Hepatocyte (in vitro differentiated cells): ENCODE data around the gene UPP1. TPM values are rescaled to one million over a fixed set of nuclear protein-coding genes. Genes with fewer than 3 reads are reported as not detected.

Source experiments
- DNase-seq: peaks from one replicate; pipeline ENCODE4 v3.0.0-alpha.2; 2016; ENCODE audit warnings: low spot score
- H2AFZ ChIP-seq: fragments of 200-600 bp; sonication (generic); 2 replicates; pipeline ENCODE4 v1.6.0; 2016; ENCODE audit warnings: antibody characterized with exemption, mild to moderate bottlenecking
- H3K27ac ChIP-seq: fragments of 200-600 bp; sonication (generic); 2 replicates; pipeline ENCODE4 v1.5.1; 2016; ENCODE audit warnings: mild to moderate bottlenecking
- H3K27me3 ChIP-seq: fragments of 200-600 bp; sonication (generic); 2 replicates; pipeline ENCODE4 v1.6.1; 2016
- H3K36me3 ChIP-seq: fragments of 200-600 bp; sonication (generic); replicated peaks from 2 replicates; pipeline ENCODE4 v1.5.1; 2016; ENCODE audit warnings: low read depth; ENCODE audit not compliant: insufficient read depth
- H3K4me1 ChIP-seq: fragments of 200-600 bp; sonication (generic); 2 replicates; pipeline ENCODE4 v1.5.1; 2016; ENCODE audit warnings: mild to moderate bottlenecking, moderate library complexity; ENCODE audit not compliant: insufficient read depth
- H3K4me2 ChIP-seq: fragments of 200-600 bp; sonication (generic); 2 replicates; pipeline ENCODE4 v1.6.0; 2016
- H3K4me3 ChIP-seq: fragments of 200-600 bp; sonication (generic); 2 replicates; pipeline ENCODE4 v1.5.1; 2016; ENCODE audit warnings: mild to moderate bottlenecking
- H3K79me2 ChIP-seq: fragments of 200-600 bp; sonication (generic); 2 replicates; pipeline ENCODE4 v1.6.0; 2017; ENCODE audit warnings: mild to moderate bottlenecking
- H3K9me2 ChIP-seq: fragments of 200-600 bp; sonication (generic); replicated peaks from 2 replicates; pipeline ENCODE4 v1.6.0; 2017; ENCODE audit warnings: mild to moderate bottlenecking; ENCODE audit not compliant: insufficient read depth
- H3K9me3 ChIP-seq: fragments of 200-600 bp; sonication (generic); 2 replicates; pipeline ENCODE4 v1.5.1; 2016; ENCODE audit warnings: low read depth, mild to moderate bottlenecking
- H4K20me1 ChIP-seq: fragments of 200-600 bp; sonication (generic); 2 replicates; pipeline ENCODE4 v1.6.0; 2016; ENCODE audit warnings: mild to moderate bottlenecking; ENCODE audit not compliant: insufficient read depth, poor library complexity, severe bottlenecking
- EZH2 ChIP-seq: fragments of 200-600 bp; sonication (generic); IDR thresholded peaks from 2 replicates; pipeline ENCODE4 v1.6.1; 2016; ENCODE audit warnings: antibody characterized with exemption, mild to moderate bottlenecking, borderline replicate concordance
- EZH2phosphoT487 ChIP-seq: fragments of 200-600 bp; sonication (generic); IDR thresholded peaks from one replicate; pipeline ENCODE4 v1.6.1; 2018; ENCODE audit warnings: antibody characterized with exemption, mild to moderate bottlenecking, low read depth, moderate library complexity; ENCODE audit not compliant: unreplicated experiment, severe bottlenecking
- WGBS: methylation state at CpG from one replicate; pipeline ENCODE4 v1.1.6; 2016; ENCODE audit warnings: low lambda C conversion rate; ENCODE audit errors: missing lambda C conversion rate; 5-methylcytosine and 5-hydroxymethylcytosine counted together
- polyA plus RNA-seq: library from polyadenylated mRNA; unstranded; fragments of >200 nt; fragmentation: Nextera tagmentation; extraction: Ambion mirVana; gene quantifications from 2 replicates; pipeline ENCODE4 v1.2.1, GENCODE V29; 2016
- total RNA-seq: library from RNA; depleted of rRNA; stranded (reverse); fragments of >200 nt; gene quantifications from 2 replicates; pipeline ENCODE4 v1.2.3, GENCODE V29; 2014
- TF ChIP-seq, protein P1 (sequence below): fragments of 200-600 bp; sonication (generic); IDR thresholded peaks from 2 replicates; pipeline ENCODE4 v1.5.1; 2016; ENCODE audit warnings: antibody characterized with exemption, mild to moderate bottlenecking; ENCODE audit not compliant: poor library complexity

The UPP1 gene
- total and polyA plus RNA-seq, 2 experiments from 2014 or later = 12.7 to 38.7 TPM

DNA sequence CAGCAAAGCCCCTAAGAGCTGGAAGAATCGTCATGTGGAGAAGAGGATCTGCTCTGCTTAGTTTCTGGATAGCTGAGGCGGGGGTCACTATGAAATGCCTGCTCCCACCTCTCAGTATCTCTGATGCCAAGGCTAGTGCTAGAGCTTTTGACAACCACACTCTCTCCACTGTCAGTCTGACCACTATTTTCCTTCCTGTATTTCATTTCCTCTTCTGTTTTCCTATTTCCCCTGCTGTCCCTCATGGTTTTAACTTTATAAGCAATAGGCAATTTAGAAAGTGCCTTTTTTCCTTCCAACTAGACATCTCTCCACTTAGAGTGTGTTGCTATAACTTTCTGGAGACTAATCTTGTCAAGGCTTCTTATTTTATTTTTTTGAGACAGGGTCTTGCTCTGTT is 30.1 kb upstream of the UPP1 start:
- Histone ChIP-seq H3K36me3 (no peaks in the 10 kb centered on the region), H3K4me2 (no peak overlapping the region), H3K9me2 (no peaks in the 10 kb centered on the region), H3K4me3 (no peak overlapping the region), H3K4me1 (no peaks in the 10 kb centered on the region), H3K27ac (no peak overlapping the region), H3K79me2 (no peaks in the 10 kb centered on the region), H3K9me3 (no peaks in the 10 kb centered on the region), H4K20me1 (no peaks in the 10 kb centered on the region), H3K27me3 (no peaks in the 10 kb centered on the region), H2AFZ (no peak overlapping the region)
- TF ChIP-seq EZH2 = no peak
- no peak for TF ChIP-seq EZH2phosphoT487
- TF ChIP-seq, protein P1, sequence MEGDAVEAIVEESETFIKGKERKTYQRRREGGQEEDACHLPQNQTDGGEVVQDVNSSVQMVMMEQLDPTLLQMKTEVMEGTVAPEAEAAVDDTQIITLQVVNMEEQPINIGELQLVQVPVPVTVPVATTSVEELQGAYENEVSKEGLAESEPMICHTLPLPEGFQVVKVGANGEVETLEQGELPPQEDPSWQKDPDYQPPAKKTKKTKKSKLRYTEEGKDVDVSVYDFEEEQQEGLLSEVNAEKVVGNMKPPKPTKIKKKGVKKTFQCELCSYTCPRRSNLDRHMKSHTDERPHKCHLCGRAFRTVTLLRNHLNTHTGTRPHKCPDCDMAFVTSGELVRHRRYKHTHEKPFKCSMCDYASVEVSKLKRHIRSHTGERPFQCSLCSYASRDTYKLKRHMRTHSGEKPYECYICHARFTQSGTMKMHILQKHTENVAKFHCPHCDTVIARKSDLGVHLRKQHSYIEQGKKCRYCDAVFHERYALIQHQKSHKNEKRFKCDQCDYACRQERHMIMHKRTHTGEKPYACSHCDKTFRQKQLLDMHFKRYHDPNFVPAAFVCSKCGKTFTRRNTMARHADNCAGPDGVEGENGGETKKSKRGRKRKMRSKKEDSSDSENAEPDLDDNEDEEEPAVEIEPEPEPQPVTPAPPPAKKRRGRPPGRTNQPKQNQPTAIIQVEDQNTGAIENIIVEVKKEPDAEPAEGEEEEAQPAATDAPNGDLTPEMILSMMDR = no peak
- WGBS = 84% methylated on average over 2 of the region's 2 CpGs
- DNase-seq = no peak

GRCh38 chr7:48059706-48060105 is 29.4 kb upstream of the UPP1 start:
- Histone ChIP-seq H3K4me3 (no peak overlapping the region), H3K79me2 (no peaks in the 10 kb centered on the region), H3K27ac (no peak overlapping the region), H3K4me2 (no peak overlapping the region), H3K27me3 (no peaks in the 10 kb centered on the region), H3K36me3 (no peaks in the 10 kb centered on the region), H3K4me1 (no peaks in the 10 kb centered on the region), H3K9me2 (no peaks in the 10 kb centered on the region), H4K20me1 (no peaks in the 10 kb centered on the region), H3K9me3 (no peaks in the 10 kb centered on the region), H2AFZ (no peak overlapping the region)
- DNase-seq = no peak
- 84% methylated on average over 5 of the region's 5 CpGs for whole genome bisulfite sequencing
- TF ChIP-seq EZH2phosphoT487 (no peak), EZH2 (no peak)
- TF ChIP-seq, protein P1 = no peak

DNA sequence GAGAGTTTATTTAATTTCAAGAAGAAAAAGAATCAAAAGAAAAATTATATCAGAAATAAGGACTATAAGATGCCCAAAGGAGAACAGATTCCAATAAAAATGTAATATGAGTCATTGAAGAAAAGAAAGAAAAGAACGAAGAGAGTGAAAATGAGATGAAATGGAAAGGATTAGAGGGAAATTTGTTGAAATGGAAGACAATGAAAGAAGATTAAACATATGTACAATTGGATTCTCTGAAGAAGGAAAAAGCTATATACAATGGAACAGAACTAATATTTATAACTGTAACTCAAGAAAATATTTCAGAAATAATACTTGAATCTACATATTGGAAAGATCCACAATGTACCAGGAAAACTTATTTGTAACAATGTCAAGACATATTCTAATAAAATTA is 25.1 kb upstream of the UPP1 start:
- H3K27me3 ChIP-seq = no peaks in the 10 kb centered on the region
- no peaks in the 10 kb centered on the region for H3K9me3 ChIP-seq
- TF ChIP-seq EZH2phosphoT487 (no peak), EZH2 (no peak)
- TF ChIP-seq, protein P1 = no peak
- H4K20me1 ChIP-seq = no peaks in the 10 kb centered on the region
- no peak overlapping the region for H3K27ac ChIP-seq
- H3K9me2 ChIP-seq = no peaks in the 10 kb centered on the region
- 76% methylated on average over 1 of the region's 1 CpG for WGBS
- no peaks in the 10 kb centered on the region for H3K36me3 ChIP-seq
- H3K4me2 ChIP-seq = no peak overlapping the region
- H3K79me2 ChIP-seq = no peaks in the 10 kb centered on the region
- no peak overlapping the region for H3K4me3 ChIP-seq
- no peak overlapping the region for H2AFZ ChIP-seq
- H3K4me1 ChIP-seq = no peaks in the 10 kb centered on the region
- DNase-seq = no peak

DNA sequence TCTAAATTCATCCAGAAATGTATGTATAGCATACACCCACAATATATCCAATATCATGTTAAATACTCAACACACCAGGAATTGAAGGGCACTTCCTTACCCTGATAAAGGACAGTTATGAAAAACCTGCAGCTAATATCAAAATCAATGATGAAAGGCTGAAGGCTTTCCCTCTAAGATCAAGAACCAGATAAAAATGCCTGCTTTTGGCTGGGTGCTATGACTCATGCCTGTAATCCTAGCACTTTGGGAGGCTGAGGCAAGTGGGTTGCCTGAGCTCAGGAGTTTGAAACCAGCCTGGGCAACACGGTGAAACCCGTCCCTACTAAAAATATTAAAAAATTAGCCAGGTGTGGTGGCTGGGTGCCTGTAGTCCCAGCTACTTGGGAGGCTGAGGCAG is 21.6 kb upstream of the UPP1 start:
- Histone ChIP-seq H3K36me3 (no peaks in the 10 kb centered on the region), H2AFZ (no peak overlapping the region), H4K20me1 (no peaks in the 10 kb centered on the region), H3K4me3 (no peak overlapping the region), H3K4me1 (no peaks in the 10 kb centered on the region), H3K27ac (no peak overlapping the region), H3K4me2 (no peak overlapping the region), H3K27me3 (no peaks in the 10 kb centered on the region), H3K9me2 (no peaks in the 10 kb centered on the region), H3K79me2 (no peaks in the 10 kb centered on the region), H3K9me3 (no peaks in the 10 kb centered on the region)
- no peak for DNase-seq
- TF ChIP-seq, protein P1 = no peak
- WGBS = 74% methylated on average over 2 of the region's 2 CpGs
